Measurements from ENCODE around the gene HM13.

DNA sequence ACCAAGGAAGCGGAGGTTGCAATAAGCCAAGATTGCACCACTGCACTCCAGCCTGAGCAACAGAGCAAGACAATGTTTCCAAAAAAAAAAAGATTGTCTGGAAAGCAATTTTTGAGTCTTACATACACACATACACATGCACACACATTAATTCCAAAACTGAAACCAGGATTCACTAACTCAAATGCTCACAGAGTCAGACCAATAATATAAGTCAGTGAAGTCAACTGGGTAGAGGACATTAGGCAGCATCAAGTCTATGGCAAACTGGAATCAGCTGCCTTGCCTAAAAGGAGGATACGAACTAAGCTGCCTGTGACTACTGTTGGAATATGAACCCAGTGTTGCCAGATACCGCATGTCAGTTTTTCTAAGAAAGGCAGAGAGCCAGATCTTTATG, 23.5 kb upstream of the HM13 start:
- TF ChIP-seq, protein P1, sequence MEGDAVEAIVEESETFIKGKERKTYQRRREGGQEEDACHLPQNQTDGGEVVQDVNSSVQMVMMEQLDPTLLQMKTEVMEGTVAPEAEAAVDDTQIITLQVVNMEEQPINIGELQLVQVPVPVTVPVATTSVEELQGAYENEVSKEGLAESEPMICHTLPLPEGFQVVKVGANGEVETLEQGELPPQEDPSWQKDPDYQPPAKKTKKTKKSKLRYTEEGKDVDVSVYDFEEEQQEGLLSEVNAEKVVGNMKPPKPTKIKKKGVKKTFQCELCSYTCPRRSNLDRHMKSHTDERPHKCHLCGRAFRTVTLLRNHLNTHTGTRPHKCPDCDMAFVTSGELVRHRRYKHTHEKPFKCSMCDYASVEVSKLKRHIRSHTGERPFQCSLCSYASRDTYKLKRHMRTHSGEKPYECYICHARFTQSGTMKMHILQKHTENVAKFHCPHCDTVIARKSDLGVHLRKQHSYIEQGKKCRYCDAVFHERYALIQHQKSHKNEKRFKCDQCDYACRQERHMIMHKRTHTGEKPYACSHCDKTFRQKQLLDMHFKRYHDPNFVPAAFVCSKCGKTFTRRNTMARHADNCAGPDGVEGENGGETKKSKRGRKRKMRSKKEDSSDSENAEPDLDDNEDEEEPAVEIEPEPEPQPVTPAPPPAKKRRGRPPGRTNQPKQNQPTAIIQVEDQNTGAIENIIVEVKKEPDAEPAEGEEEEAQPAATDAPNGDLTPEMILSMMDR (optimal IDR thresholded peaks at IDR 0.05 in 1 of 3, IDR thresholded peaks at IDR 0.05 in 1 of 3, conservative IDR thresholded peaks at IDR 0.05 in 1 of 3; ENCODE audit: extremely low read depth in 1 of 3, insufficient read depth in 2 of 3, low read length in 3 of 3): no peak
- no peak for TF ChIP-seq EZH2 (IDR thresholded peaks at IDR 0.05; ENCODE audit: low read length)
